Measurements from ENCODE around the gene TUBA4A. TPM values are rescaled to one million over a fixed set of nuclear protein-coding genes. Genes with fewer than 3 reads are reported as not detected.
A peak's percentile ranks its signal among the peaks of the same experiment; 100 is the strongest.

Gene TUBA4A
- polyA plus RNA-seq (ENCODE audit: insufficient read length in 3 of 3) = 100 to 1,000 TPM in 1 of 3 donors, 10 to 100 TPM in 2; 27.7 to 111 (median 37.9) TPM
- long read RNA-seq, donor 1, transcript TUBA4A-201 (4 exons, 2,162 nt) = major isoform, 8 of 8 reads
- long read RNA-seq, donor 1, partial matches to known transcripts = 0 of 8 reads
- long read RNA-seq, donor 1, other reads (novel, unspliced or antisense) = 0 of 8 reads
- long read RNA-seq, donor 2, transcript TUBA4A-201 (4 exons, 2,162 nt) = major isoform, 11 of 18 reads
- long read RNA-seq, donor 2, partial matches to known transcripts = 6 of 18 reads
- long read RNA-seq, donor 2, other reads (novel, unspliced or antisense) = 0 of 18 reads
- long read RNA-seq, donor 3, transcript TUBA4A-201 (4 exons, 2,162 nt) = major isoform, 20 of 27 reads
- long read RNA-seq, donor 3, partial matches to known transcripts = 6 of 27 reads
- long read RNA-seq, donor 3, other reads (novel, unspliced or antisense) = 0 of 27 reads
- long read RNA-seq, donor 4, transcript TUBA4A-201 (4 exons, 2,162 nt) = major isoform, 14 of 21 reads
- long read RNA-seq, donor 4, partial matches to known transcripts = 6 of 21 reads
- long read RNA-seq, donor 4, other reads (novel, unspliced or antisense) = 0 of 21 reads
- long read RNA-seq, donor 5 = 0 reads
- long read RNA-seq, donor 6, transcript TUBA4A-201 (4 exons, 2,162 nt) = major isoform, 7 of 28 reads
- long read RNA-seq, donor 6, partial matches to known transcripts = 10 of 28 reads
- long read RNA-seq, donor 6, other reads (novel, unspliced or antisense) = 8 of 28 reads
- long read RNA-seq, donor 7, transcript TUBA4A-201 (4 exons, 2,162 nt) = major isoform, 10 of 11 reads
- long read RNA-seq, donor 7, partial matches to known transcripts = 0 of 11 reads
- long read RNA-seq, donor 7, other reads (novel, unspliced or antisense) = 0 of 11 reads
- long read RNA-seq, donor 8, transcript TUBA4A-201 (4 exons, 2,162 nt) = major isoform, 15 of 33 reads
- long read RNA-seq, donor 8, partial matches to known transcripts = 17 of 33 reads
- long read RNA-seq, donor 8, other reads (novel, unspliced or antisense) = 0 of 33 reads
- long read RNA-seq, donor 9, transcript TUBA4A-201 (4 exons, 2,162 nt) = major isoform, 13 of 18 reads
- long read RNA-seq, donor 9, partial matches to known transcripts = 5 of 18 reads
- long read RNA-seq, donor 9, other reads (novel, unspliced or antisense) = 0 of 18 reads
- long read RNA-seq, donor 10, transcript TUBA4A-201 (4 exons, 2,162 nt) = major isoform, 12 of 20 reads
- long read RNA-seq, donor 10, partial matches to known transcripts = 7 of 20 reads
- long read RNA-seq, donor 10, other reads (novel, unspliced or antisense) = 0 of 20 reads
- long read RNA-seq, donor 11, transcript TUBA4A-201 (4 exons, 2,162 nt) = major isoform, 7 of 7 reads
- long read RNA-seq, donor 11, partial matches to known transcripts = 0 of 7 reads
- long read RNA-seq, donor 11, other reads (novel, unspliced or antisense) = 0 of 7 reads
- long read RNA-seq, donor 12, partial matches to known transcripts = 0 of 3 reads
- long read RNA-seq, donor 12, other reads (novel, unspliced or antisense) = 0 of 3 reads
- long read RNA-seq, donor 13, transcript TUBA4A-201 (4 exons, 2,162 nt) = major isoform, 15 of 29 reads
- long read RNA-seq, donor 13, partial matches to known transcripts = 14 of 29 reads
- long read RNA-seq, donor 13, other reads (novel, unspliced or antisense) = 0 of 29 reads
- long read RNA-seq, donor 14, transcript TUBA4A-201 (4 exons, 2,162 nt) = major isoform, 14 of 15 reads
- long read RNA-seq, donor 14, partial matches to known transcripts = 0 of 15 reads
- long read RNA-seq, donor 14, other reads (novel, unspliced or antisense) = 0 of 15 reads
- long read RNA-seq, donor 15, transcript TUBA4A-201 (4 exons, 2,162 nt) = major isoform, 6 of 6 reads
- long read RNA-seq, donor 15, partial matches to known transcripts = 0 of 6 reads
- long read RNA-seq, donor 15, other reads (novel, unspliced or antisense) = 0 of 6 reads
- long read RNA-seq, donor 16, transcript TUBA4A-201 (4 exons, 2,162 nt) = major isoform, 20 of 107 reads
- long read RNA-seq, donor 16, partial matches to known transcripts = 86 of 107 reads
- long read RNA-seq, donor 16, other reads (novel, unspliced or antisense) = 0 of 107 reads

DNA sequence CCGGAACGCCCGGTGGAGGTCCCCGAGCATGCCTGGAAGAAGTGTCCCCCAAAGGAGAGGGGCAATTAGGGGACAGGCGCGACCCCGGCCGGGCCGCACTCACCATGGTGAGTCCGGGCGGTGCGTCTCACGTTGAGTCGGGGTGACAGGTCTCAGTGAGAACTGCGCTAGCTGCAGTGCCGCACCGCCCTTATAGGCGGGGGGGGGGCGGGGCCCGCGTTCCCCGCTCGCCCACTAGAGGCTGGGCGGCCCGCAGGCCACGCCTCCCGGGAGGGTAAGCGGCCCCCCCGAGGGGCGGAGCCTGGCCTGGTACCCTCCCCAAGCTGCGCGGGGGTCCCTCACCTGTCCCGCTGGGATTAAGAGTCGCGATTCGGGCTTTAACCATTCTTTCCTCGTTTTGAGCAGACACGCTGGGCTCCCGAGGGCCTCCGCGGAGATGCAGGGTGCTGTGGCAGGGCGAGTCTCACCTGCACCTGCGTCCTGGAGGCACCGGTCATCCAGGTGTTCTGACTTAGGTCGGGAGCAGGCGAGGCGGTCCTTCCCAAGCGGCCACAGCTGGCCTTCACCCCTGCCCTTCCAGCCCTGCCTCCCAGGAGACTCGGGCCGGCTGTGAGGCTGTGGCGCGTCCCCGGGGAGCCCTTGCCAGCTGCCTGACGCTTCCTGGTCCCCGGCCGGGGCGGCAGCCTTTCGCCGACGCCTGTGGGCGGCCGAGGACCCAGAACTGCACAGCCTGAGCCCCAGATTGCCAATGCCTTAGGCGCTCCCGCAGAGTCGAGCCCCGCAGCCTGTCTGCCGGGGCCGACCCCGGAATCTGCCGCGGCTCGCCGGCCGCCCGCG lies at the start of gene TUBA4A:
Gene TUBA4A, minus strand, starts transcription at position 166 of the 837 bp plus-strand sequence. Its CDS starts 60 bp downstream, at position 106.
- DNase-seq (ENCODE audit: extremely low read depth in 1 of 11, low read depth in 9 of 11, low spot score in 4 of 11) = no peak

DNA sequence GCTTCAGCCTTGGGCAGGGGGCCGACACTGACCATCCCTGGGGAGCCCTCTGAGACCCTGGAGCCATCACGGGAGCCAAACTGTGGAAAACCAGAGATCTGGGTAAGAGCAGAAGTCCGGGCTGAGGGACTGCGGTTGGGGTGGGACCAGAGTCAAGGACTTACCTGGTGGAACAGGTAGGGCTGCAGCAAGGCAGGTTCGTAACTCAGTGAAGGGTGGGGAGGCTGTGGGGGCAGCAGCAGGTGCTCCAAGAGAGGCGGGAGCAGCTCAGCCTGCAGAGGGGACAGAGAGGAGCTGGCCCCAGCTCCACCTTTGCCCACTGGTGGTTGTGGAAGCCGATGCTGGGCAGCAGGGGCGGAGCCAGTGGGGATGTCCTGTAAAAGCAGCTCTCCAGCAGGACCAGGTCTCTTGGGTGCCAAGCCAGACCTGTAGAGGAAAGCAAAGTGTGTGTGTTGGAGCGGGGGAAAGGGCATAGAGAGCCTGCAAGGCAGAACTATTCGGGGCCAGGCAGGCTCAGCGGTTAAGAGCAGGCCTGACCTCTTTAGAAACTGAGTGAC lies 48.8 kb upstream of the TUBA4A start:
- no peak for DNase-seq (ENCODE audit: extremely low read depth in 1 of 11, low read depth in 9 of 11, low spot score in 4 of 11)

DNA sequence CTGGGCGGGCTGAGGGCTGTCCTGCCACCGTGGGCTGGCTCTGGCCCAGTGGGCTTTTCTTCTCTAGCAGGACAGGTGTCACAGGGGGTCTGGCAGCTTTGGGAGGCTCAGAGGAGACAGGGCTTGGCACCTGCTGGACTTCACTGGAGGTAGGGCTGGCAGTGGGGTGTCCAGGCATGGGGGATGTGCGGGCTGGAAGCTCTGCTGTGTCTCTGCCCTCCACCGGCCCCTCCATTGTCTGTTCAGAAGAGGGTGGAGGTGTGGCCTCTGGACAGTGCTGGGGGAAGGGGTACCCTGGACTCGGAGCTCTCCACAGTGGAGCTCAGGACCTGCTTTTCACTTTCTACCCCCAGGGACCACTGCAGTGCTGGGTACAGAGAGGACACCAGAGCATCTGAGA lies 46.3 kb upstream of the TUBA4A start:
- no peak for DNase-seq (ENCODE audit: extremely low read depth in 1 of 11, low read depth in 9 of 11, low spot score in 4 of 11)

GRCh38 chr2:219299372-219299760 lies 45.6 kb upstream of the TUBA4A start:
- no peak for DNase-seq (ENCODE audit: extremely low read depth in 1 of 11, low read depth in 9 of 11, low spot score in 4 of 11)

DNA sequence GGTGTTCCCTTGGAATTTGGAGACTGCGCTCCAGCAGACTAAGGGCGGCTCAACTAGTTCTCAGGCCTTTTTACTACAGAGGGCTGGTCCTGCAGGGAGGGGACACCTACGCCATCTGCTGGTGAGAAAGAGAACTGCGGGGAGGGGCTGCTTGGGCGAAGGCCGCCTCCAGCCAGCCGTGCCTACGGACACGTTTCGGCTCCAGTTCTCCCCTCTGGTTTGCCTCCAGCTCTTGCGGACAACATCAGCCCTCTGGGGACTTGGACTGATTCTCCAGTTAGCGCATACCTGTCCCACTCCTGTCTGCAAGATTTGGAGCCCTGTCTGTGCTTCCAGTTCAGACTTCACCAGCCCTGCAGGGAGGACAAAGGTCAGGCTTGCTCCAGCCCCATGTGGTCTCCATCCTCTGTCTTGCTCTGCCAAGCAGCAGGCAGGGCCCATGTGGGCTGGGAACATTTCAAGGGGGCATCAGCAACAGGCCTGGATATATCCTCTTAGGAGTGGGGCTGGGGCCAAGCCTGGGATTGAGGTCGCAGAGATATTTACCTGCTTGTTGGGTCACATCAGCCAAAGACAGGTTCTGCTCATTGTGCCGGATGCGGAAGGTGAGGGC lies 45.1 kb upstream of the TUBA4A start:
- peak in 9 of 11 donors; percentile 58 to 80 (median 68) for DNase-seq (ENCODE audit: extremely low read depth in 1 of 11, low read depth in 9 of 11, low spot score in 4 of 11)

GRCh38 chr2:219297766-219298456 lies 44.2 kb upstream of the TUBA4A start:
- DNase-seq (ENCODE audit: extremely low read depth in 1 of 11, low read depth in 9 of 11, low spot score in 4 of 11) = no peak

GRCh38 chr2:219296631-219297391 lies 43.1 kb upstream of the TUBA4A start:
- DNase-seq (ENCODE audit: extremely low read depth in 1 of 11, low read depth in 9 of 11, low spot score in 4 of 11) = no peak

DNA sequence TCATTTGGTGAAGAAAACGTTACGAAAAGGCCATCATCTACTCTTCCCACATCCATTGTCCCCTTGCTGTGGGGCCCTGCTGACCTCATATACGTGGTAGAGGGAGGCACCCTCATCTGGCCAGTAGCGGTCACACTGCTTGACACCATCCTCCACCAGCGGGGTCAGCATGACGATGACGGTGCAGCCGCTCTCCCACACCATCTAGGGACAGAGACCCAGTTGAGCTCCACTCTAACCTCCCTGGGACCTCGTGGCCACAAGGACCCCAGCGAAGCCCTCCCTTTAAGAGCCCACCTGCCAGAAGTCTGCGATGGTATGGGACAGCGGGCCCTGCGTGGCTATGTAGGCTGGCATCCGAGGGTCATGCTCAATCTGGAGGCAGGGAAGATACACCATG lies 42.4 kb upstream of the TUBA4A start:
- no peak for DNase-seq (ENCODE audit: extremely low read depth in 1 of 11, low read depth in 9 of 11, low spot score in 4 of 11)

- DNase-seq (ENCODE audit: extremely low read depth in 1 of 11, low read depth in 9 of 11, low spot score in 4 of 11) = peak in 8 of 11 donors; percentile 73 to 85 (median 82)
Observed at GRCh38 chr2:219294356-219295351, 40.9 kb upstream of the TUBA4A start.

DNA sequence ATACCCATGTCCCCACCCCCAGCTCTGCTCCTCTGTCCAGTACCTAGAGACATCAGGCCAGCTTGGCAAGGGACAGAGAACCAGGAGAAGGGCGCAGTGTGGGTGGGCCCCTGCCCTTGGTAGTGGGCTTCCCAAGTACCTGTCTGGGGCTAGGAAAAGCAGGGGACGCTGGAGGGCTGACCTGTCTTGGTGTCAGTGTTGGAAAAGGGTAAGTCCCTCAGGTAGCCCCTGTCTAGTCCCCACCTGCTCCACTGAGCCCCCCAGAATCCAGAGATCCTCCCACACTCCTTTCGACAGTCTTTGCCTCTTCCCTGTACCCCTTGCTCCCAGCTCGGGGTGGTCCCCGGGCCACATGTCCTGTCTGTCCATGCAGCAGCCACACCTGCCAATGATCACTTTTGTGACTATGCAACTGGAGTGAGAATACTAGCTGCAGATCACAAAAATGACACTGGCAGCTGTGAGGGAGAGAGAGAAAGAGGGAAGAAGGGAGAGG lies 40.1 kb upstream of the TUBA4A start:
- DNase-seq (ENCODE audit: extremely low read depth in 1 of 11, low read depth in 9 of 11, low spot score in 4 of 11) = no peak

DNA sequence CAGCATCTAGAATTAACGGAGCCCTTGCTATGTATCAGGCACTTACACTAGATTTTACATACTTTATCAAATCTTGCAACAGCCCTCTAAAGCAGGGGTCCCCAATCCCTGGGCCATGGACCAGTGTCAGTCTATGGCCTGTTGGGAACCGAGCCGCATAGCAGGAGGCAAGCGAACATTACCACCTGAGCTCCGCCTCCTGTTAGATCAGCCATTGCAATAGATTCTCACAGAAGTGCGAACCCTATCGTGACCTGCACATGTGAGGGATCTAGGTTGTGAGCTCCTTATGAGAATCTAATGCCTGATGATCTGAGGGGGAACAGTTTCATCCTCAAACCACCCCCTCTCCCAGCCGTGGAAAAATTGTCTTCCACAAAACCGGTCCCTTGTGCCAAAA lies 38.9 kb upstream of the TUBA4A start:
- DNase-seq (ENCODE audit: extremely low read depth in 1 of 11, low read depth in 9 of 11, low spot score in 4 of 11) = no peak

DNA sequence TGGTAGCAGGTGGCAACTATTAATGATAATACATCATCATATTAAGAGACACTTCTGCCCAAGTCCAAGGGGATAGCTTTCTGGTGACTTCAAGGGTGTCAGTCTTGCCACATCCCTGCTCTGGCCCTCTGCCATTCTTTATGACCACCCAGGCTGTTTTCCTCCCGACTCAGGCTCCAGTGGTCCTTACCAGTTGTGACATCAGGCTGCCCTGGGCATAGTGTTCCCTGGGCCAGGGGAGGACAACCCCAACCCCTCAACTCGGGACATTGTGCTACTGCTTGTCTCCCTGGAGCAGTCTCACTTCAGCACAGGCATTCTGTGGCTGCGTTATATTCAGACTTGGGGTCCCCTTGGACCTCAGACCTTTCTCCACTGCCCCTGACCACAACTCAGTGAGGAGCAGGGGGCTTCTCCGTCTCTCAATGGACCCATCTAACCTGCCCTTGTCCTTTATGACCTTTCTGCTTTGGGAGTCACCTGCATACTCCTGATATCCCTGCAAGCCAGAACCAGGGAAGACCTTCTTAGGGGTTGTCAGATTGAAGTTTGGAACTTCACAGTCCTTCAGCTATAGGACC lies 38.3 kb upstream of the TUBA4A start:
- no peak for DNase-seq (ENCODE audit: extremely low read depth in 1 of 11, low read depth in 9 of 11, low spot score in 4 of 11)

DNA sequence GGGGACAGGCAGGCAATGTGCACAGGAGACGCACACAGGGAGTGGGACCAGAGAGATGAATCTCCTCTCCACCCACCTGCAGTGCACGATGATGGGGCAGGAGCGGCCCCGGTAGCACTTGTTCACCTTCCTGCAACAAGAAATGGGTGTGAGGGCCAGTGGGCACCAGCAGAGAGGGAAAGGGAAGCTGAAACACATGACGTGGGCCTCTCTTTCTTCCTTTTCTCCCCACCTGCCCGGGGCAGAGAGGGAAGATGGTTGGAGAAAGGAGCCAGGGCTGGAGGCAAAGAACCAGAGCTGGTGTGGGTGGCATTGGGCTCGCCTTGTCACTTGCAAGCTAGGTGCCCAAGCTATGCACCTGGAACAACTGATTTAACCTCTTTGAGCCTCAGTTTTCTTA lies 37.7 kb upstream of the TUBA4A start:
- no peak for DNase-seq (ENCODE audit: extremely low read depth in 1 of 11, low read depth in 9 of 11, low spot score in 4 of 11)
